NCI-H1092 treated with DMSO at 0.1 percent for 48 hours (cell line): ENCODE data around the gene IFT88.

Experiments
- DNase-seq: peaks from one replicate; lab custom pipeline; 2025; lab: John Stamatoyannopoulos, UW

The IFT88 gene, protein sequence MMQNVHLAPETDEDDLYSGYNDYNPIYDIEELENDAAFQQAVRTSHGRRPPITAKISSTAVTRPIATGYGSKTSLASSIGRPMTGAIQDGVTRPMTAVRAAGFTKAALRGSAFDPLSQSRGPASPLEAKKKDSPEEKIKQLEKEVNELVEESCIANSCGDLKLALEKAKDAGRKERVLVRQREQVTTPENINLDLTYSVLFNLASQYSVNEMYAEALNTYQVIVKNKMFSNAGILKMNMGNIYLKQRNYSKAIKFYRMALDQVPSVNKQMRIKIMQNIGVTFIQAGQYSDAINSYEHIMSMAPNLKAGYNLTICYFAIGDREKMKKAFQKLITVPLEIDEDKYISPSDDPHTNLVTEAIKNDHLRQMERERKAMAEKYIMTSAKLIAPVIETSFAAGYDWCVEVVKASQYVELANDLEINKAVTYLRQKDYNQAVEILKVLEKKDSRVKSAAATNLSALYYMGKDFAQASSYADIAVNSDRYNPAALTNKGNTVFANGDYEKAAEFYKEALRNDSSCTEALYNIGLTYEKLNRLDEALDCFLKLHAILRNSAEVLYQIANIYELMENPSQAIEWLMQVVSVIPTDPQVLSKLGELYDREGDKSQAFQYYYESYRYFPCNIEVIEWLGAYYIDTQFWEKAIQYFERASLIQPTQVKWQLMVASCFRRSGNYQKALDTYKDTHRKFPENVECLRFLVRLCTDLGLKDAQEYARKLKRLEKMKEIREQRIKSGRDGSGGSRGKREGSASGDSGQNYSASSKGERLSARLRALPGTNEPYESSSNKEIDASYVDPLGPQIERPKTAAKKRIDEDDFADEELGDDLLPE

DNA sequence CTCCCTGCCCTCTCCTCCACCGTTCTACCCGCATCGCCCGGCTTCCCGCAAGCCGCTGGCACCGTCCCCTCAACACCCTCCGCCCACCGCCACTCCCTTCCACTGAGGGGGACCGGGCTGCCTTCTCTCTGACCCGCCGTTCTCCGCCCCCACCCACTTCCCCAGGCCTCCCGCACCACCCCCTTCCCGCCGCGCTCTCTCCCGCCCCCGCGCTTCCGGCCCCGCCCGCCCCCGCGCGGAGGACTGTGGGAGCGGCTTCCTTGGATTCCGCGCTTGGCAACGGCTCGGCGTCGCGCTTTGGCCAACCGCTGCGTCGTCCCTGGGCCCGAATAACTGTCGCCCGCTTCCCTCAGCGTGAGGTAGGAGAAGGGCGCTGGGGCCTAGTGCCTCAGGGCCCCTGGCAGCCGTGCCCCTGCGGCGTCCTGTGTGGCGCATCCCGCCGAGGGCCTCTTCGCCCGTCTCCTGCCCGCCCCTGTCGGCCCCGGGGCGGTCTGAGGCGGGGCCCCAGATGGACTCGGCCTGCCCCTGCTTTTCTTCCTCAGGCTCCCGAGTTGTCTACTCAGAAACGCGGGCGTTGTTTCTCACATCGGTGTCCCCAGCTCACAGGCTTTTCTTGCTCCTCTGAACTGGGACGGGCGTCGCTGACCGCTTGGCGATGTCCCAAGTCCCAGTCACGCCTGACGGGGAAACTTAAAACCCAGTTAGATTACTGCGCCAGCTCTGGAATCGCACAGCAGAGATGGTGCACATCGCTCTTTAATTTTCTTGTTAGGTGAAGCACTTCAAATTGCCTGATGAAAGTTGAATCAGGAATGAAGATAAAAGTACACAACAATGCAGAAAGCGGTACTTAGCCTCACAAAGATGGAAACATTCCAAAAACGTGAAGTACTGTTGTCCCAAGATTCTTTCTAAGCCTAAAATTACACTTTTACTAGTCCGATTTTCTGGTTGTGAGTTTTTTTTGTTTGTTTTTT, at the start of gene IFT88:
Gene IFT88, plus strand, starts transcription at position 260 of the 977 bp plus-strand sequence. CDS start 7,229 bp downstream, outside the sequence.
- DNase-seq, result peak; percentile 87

GRCh38 chr13:20518660-20519100, 48.3 kb upstream of the IFT88 start:
- no peak for DNase-seq

GRCh38 chr13:20519875-20520274, 47.1 kb upstream of the IFT88 start:
- no peak for DNase-seq

DNA sequence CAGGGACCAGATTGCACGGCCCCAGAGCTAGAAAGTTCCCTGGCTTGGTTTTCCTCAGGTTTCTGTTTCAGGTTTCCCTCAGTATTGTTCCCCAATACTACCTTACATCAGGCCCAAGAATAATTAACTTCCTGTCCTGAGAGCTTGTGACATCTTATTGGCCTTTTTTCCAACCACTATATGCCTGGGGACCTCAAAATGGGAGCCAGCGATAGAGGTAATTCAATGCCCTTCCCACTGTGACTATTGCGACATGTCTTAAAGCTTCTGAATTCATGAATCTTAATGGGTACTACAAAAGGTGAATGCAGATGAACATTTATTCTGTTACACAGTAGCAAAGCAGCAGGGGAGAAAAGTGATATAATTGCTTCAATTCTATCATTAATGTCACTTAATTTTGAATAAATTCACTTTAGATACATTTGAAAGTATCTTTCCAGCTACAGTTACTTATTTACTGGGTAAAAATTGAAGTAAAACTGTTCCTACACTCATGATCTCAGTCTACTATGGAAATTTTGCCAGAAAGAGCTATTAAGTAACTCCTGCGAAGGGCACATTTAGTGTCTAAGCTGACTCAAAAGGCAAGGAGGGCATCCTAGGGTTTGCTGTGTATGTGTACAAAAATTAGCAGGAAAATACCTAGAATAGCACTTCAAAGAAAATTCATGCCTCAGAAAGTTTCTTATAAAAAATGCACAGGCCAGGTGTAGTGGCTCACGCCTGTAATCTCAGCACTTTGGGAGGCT, 45.4 kb upstream of the IFT88 start:
- no peak for DNase-seq

DNA sequence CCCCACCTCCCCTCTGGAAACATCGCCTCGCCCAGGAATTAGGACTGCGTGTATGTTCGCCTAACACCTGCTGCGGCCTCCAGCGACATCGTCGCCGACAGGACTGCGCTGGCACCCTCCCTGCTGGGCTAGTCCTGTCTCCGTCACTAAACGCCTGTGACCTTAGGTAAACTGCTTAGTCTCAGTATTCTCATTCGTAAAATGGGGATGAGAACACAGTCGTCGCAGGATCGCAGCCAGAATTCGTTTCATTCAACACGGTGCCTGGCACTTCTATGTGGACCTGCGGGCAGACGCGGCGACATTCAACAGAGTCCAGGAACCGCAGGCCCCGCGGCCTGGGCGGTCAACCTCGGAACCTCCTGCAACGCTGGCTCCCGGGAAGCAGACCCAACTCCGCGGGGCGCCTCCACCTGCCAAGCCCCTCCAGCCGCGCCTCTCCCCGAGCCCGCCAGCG, 41.8 kb upstream of the IFT88 start:
- no peak for DNase-seq

GRCh38 chr13:20525601-20526544, 41.1 kb upstream of the IFT88 start, which contains the start of gene CRYL1:
Gene CRYL1 (minus strand): TSS chr13:20525857. CDS start chr13:20525794, 63 bp downstream.
- peak; percentile 75 for DNase-seq

GRCh38 chr13:20526664-20527063, 40.3 kb upstream of the IFT88 start:
- peak; percentile 14 for DNase-seq

GRCh38 chr13:20528452-20528851, 38.5 kb upstream of the IFT88 start:
- DNase-seq, result no peak

DNA sequence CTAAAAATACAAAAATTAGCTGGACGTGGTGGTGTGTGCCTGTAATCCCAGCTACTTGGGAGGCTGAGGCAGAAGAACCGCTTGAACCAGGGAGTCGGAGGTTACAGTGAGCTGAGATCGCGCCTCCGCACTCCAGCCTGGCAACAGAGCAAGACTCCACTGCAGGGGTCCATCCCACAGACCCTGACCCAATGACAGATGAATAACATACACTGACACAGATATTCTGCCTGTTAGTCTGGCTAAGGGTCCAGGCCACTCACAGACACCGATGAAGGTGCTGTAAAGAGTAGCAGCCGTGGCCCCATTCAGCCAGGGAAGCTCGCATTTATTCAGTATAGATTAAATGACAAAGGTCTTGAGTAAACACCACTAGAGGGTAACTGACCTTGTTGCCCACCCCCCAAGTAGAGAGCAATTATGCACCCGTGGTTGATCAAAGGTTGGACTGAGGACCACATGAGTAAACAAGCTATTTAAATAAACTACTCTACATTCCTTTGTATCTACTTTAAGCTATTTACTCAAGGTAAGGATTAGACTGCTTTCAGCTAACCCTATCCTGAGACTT, 32.8 kb upstream of the IFT88 start:
- no peak for DNase-seq

DNA sequence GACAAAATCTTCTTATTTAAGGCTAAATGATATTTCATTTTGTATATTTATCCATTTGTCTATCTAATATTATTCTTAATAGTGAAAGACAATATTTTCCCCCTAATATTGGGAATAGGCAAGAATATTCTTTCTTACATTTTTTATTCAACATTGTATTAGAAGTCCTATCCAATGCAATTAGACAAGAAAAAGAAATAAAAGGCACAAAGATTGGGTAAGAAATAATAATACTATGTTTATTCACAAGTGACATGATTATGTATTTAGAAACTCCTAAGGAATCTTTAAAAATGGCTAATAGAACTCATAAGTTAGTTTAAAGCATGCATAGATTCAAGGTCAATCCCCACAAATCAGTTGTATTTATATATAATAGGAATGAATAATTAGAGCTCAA, 30.0 kb upstream of the IFT88 start:
- DNase-seq, result no peak

- DNase-seq, result no peak
These were observed 22.6 kb upstream of the IFT88 start for GRCh38 chr13:20544201-20544923.

DNA sequence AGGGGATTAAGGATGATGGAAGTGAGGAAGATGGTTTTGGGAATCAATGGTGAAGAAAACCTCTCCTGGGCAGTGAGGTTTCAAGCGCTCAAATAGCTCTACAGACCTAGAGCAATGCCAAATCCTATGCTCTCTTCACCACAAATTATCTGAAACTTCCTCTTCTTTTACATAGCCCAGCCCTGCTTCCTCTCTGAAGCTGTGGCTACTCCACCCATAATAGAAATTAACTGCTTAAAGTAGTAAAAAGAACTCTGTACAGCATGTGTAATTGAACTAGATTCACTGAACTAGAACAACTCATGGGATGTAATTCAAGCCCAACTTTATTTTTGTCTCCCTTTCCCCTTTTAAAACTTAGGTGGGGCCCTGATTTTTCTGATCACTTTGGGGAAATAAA, 20.4 kb upstream of the IFT88 start:
- DNase-seq, result no peak

GRCh38 chr13:20547479-20547908, 19.5 kb upstream of the IFT88 start:
- DNase-seq, result no peak

DNA sequence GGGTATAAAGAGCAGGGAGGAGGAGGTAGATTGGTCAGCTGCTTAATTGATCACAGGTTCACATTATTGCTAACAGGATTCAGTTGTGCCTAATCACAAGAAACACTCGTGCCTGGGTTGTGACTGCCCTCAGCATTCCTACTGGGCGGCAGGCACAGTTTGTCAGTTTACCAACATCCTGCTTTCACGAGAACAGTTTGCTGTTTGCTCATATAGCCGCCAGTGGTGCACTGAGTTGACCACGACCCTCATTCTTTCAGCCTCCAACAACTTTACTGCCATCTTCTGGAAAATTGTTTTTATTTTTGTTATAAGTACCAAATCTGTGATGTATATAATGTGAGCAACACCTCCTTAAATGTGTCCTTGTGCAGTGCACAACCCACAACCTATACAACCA, 16.2 kb upstream of the IFT88 start:
- no peak for DNase-seq

GRCh38 chr13:20553311-20553710, 13.6 kb upstream of the IFT88 start:
- DNase-seq, result no peak

GRCh38 chr13:20558982-20559381, 8.0 kb upstream of the IFT88 start:
- DNase-seq, result no peak

- no peak for DNase-seq
These were observed 7.1 kb upstream of the IFT88 start for GRCh38 chr13:20559659-20560356.

DNA sequence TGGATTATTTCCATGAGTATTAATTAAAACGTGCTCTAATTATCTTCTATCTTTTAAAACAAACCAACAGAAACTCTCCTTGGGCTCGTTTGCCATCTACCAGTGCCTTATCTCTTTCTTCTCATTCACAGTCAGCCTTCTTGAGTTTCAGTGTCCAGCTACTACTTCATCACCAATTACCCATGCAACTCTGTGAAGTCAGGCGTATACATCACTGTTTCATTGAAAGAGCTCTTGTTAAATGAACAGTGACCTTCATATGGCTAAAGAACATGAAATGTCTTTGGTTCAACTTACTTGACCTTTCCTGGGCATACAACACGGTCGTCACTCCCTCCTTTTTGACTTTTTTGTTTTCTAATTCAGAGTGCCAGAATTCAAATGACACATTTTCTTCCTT, 5.2 kb upstream of the IFT88 start:
- DNase-seq, result no peak
